Measurements from ENCODE around the gene DRD1.

GRCh38 chr5:175444060-175444904 is at the start of gene DRD1:
- TF ChIP-seq CTCF (IDR thresholded peaks at IDR 0.05) = peak; percentile 31 to 54 (median 36)
- no peak for TF ChIP-seq POLR2A (IDR thresholded peaks at IDR 0.05)

Measured in uterus (tissue), 2 donors.